Measurements from ENCODE around the gene CSNK1G1.

The CSNK1G1 gene

GRCh38 chr15:64155802-64156651, 199.9 kb downstream of the CSNK1G1 start:
- TF ChIP-seq CTCF (IDR thresholded peaks at IDR 0.05) (no peak), ZFX (IDR thresholded peaks at IDR 0.05; ENCODE audit: borderline replicate concordance) (no peak)
- H3K27ac ChIP-seq = peak overlapping the region; percentile 80

- TF ChIP-seq ZFX (IDR thresholded peaks at IDR 0.05; ENCODE audit: borderline replicate concordance) (no peak), CTCF (IDR thresholded peaks at IDR 0.05) (peak; percentile 99)
- H3K27ac ChIP-seq = peak overlapping the region; percentile 80
Measured at GRCh38 chr15:64153480-64154367, 202.2 kb downstream of the CSNK1G1 start.

- TF ChIP-seq ZFX (IDR thresholded peaks at IDR 0.05; ENCODE audit: borderline replicate concordance) = no peak
- TF ChIP-seq CTCF (IDR thresholded peaks at IDR 0.05) = no peak
- H3K27ac ChIP-seq = peak overlapping the region; percentile 80
Measured at GRCh38 chr15:64152507-64153387, 203.2 kb downstream of the CSNK1G1 start.

GRCh38 chr15:64151727-64152506, 204.1 kb downstream of the CSNK1G1 start, which contains the start of gene SNX22:
TSS of gene SNX22 (plus strand) at chr15:64151731. CDS start at chr15:64151776, 45 bp downstream.
- peak within 1 kb of the TSS; percentile 80 for H3K27ac ChIP-seq
- TF ChIP-seq CTCF (IDR thresholded peaks at IDR 0.05) (peak; percentile 14; the same call in 1 of the 2 replicates), ZFX (IDR thresholded peaks at IDR 0.05; ENCODE audit: borderline replicate concordance) (no peak)

GRCh38 chr15:64149893-64150578, 205.9 kb downstream of the CSNK1G1 start:
- H3K27ac ChIP-seq = no peak overlapping the region
- no peak for TF ChIP-seq CTCF (IDR thresholded peaks at IDR 0.05)
- TF ChIP-seq ZFX (IDR thresholded peaks at IDR 0.05; ENCODE audit: borderline replicate concordance) = no peak
